K562 treated with DMSO at 1 percent for 48 hours (cell line): ENCODE results near the gene NLRX1. TPM values are rescaled to one million over a fixed set of nuclear protein-coding genes. Genes with fewer than 3 reads are reported as not detected.

Experiments
- total RNA-seq: library from RNA; unstranded; fragments of 300-600 nt; gene quantifications from 2 replicates; pipeline ENCODE4 v1.2.3, GENCODE V29; 2022; ENCODE audit warnings: low replicate concordance; ENCODE audit errors: extremely low read depth

The NLRX1 gene, protein sequence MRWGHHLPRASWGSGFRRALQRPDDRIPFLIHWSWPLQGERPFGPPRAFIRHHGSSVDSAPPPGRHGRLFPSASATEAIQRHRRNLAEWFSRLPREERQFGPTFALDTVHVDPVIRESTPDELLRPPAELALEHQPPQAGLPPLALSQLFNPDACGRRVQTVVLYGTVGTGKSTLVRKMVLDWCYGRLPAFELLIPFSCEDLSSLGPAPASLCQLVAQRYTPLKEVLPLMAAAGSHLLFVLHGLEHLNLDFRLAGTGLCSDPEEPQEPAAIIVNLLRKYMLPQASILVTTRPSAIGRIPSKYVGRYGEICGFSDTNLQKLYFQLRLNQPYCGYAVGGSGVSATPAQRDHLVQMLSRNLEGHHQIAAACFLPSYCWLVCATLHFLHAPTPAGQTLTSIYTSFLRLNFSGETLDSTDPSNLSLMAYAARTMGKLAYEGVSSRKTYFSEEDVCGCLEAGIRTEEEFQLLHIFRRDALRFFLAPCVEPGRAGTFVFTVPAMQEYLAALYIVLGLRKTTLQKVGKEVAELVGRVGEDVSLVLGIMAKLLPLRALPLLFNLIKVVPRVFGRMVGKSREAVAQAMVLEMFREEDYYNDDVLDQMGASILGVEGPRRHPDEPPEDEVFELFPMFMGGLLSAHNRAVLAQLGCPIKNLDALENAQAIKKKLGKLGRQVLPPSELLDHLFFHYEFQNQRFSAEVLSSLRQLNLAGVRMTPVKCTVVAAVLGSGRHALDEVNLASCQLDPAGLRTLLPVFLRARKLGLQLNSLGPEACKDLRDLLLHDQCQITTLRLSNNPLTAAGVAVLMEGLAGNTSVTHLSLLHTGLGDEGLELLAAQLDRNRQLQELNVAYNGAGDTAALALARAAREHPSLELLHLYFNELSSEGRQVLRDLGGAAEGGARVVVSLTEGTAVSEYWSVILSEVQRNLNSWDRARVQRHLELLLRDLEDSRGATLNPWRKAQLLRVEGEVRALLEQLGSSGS
- not detected in 2 replicates for total RNA-seq

DNA sequence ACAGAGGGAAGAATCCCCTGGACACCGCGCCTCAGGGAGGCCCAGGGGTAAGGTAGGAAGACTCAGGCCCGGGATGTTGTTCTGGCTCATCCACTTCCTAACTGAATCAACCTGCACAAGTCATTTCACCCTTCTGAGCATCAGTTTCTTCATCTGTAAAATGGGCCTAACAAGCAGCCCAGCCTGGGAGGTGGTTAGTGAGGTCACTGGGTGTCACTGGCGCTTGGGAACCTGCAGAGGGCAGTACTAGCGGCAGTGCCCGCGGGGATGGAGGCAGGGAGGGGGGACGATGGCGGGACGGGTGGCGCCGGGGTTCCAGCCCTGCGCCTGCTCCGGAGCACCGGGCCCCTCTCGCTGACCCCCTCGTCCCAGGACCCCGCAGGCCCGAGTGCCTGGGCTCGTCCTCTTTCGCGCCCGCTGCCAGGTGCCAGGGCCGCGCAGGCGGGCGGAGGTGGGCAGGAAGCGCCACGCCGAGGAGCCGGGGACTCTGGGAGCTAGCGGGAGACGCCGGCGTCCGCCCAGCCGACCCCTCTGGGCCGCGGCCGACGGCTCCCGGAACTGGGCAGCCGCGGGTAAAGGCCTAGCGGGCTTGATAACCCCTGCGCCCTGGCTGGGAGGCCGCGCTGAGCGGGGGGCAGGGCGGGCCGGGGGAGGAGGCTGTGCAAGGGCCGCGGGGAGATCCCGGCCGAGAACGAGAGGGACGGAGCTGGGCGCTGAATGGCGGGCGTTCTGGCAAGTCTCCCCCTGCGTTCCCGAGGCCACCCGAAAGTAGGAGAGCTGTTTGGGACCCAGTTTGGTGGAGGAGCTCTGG lies at the start of gene NLRX1:
NLRX1 (plus strand) TSS at position 255 of the 811 bp plus-strand sequence. CDS start 2,679 bp downstream, outside the sequence.

DNA sequence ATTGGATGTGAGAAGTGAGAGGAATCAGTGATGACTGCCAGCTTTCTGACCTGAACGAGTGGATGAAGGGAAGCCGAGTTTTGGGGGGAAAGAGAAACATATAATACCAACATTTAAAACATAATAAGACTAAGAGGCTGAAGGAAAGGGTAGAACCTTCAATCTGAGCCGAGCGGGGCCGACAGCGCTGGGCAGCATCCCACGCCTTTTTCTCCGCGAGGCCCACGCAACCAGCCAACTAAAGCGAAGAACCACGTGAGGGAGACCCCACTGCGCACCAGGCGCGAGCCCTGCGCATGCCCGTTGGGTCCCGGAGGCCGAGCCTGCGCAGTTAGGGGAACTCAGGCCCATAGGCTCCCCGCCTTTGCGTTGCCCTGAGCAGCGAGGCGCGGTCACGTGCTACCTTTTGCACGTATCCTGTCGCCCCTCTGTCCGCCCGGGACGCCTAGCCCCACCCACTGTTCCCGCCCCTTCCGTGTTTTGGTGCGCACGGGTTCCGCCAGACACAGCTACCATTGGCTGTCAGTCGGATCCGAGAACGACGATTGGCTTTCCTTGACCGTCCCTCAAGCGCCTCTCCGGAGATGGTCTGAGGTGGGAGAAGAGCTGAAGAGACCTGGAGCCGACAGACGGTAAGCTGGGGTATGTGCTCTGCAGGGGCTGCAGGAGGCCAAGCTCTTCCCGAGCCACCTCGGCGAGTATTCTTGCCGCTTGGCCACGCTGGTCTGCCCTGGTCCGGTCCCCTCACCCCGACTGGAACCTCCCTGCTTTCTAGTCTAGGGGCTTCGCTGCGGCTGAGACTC lies 47.3 kb upstream of the NLRX1 start, which contains the start of gene HINFP:
HINFP (plus strand) TSS at position 573 of the 803 bp plus-strand sequence. CDS start 5,365 bp downstream, outside the sequence.

DNA sequence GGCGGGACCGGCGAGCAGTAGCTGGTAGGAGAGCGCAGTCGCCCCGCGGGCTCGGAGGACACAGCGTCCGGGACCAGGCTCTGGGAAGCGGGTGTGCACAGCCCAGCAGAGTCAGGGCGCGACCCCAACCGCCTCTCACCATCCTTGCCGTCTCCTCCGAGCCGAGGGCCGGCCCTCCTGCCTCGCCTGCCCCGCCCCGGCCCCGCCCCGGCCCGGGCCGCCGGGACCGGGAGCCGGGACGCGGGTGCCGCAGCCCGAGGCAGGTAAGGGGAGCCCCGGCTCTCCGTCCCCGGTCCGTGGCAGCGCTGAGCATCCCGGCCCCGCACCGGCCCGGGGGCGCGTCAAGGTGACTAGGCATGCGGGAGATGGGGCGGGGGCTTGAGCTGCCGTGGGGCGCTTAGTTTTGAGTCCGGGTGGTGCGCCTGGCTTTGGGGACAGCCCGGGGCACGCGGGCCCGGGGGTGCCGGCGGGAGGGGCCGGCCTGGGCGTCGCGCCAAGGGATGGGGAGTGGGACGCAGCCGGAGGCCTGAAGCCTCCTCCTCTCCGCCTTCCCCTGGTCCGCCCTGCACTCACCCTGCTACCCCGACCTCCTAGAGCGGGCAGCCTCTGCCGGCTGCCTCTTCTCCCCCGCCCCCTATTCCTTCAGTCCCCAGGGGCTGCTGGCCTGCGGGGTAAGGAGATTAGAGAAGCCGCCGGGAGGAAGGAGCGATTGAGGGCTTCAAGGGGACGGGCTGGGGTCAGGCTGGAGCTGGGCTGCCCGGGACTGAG lies 19.3 kb upstream of the NLRX1 start, which contains the start of gene ABCG4:
ABCG4 (plus strand) TSS at position 35 of the 768 bp plus-strand sequence. CDS start 914 bp downstream, outside the sequence.

DNA sequence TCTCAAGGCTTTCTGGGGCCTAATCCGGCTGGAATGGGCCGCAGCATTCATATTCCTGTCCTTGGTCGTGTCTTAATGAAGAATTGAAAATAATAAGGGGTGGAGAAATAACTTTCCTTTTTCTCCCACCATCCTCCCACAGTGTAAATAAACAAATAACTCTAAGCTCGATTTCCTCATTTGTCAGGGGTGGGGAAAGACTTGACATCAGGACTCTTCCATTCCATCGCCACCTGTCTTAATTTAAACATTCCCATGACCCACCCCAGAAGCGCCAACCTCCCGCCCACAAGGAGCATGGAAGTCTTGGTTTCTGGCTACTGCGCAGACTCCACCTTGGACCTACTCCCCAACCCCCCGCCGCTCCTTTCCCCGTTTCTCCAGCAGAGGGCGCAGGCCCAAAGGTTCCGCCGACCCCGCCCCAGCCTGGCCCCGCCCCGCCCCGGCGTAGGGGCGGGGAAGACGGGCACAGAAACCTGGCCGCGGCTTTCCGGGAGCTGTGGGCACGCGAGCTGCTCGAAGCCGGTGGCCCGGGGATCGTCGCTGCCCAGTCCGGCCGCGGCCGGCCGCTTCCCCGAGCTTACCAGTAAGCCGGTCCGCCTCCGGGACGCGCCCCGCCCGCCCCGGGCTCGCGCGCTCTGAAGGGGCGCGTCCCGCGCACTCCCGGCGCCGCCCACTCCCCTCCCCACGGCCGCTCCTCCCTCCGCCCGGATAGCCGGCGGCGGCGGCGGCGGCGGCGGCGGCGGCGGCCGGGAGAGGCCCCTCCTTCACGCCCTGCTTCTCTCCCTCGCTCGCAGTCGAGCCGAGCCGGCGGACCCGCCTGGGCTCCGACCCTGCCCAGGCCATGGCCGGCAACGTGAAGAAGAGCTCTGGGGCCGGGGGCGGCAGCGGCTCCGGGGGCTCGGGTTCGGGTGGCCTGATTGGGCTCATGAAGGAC lies 37.3 kb downstream of the NLRX1 start, which contains the start of gene CBL:
CBL (plus strand) TSS at position 766 of the 937 bp plus-strand sequence; CDS start at position 845, 79 bp downstream.

Other genes with a start within 250 kb of the NLRX1 start
- gene BCL9L, start 242.8 kb upstream of the NLRX1 start, total RNA-seq: not detected in 2 replicates
- not detected in 2 replicates for gene UPK2, start 212.4 kb upstream of the NLRX1 start, total RNA-seq
- gene FOXR1, start 197.0 kb upstream of the NLRX1 start, total RNA-seq: not detected in 2 replicates
- not detected in 2 replicates for gene CENATAC, start 170.6 kb upstream of the NLRX1 start, total RNA-seq
- 1,144 TPM in 1 of 2 replicates, not detected in the other for gene RPS25, start 150.4 kb upstream of the NLRX1 start, total RNA-seq
- gene TRAPPC4, start 150.0 kb upstream of the NLRX1 start, total RNA-seq: not detected in 2 replicates
- not detected in 2 replicates for gene SLC37A4, start 137.8 kb upstream of the NLRX1 start, total RNA-seq
- not detected in 2 replicates for gene HYOU1, start 111.5 kb upstream of the NLRX1 start, total RNA-seq
- not detected in 2 replicates for gene VPS11, start 100.9 kb upstream of the NLRX1 start, total RNA-seq
- gene HMBS, start 83.8 kb upstream of the NLRX1 start, total RNA-seq: not detected in 2 replicates
- not detected in 2 replicates for gene DPAGT1, start 66.9 kb upstream of the NLRX1 start, total RNA-seq
- not detected in 2 replicates for gene C2CD2L, start 61.4 kb upstream of the NLRX1 start, total RNA-seq
- not detected in 2 replicates for gene HINFP, start 47.1 kb upstream of the NLRX1 start, total RNA-seq
- not detected in 2 replicates for gene ABCG4, start 19.7 kb upstream of the NLRX1 start, total RNA-seq
- gene NHERF4, start 16.8 kb downstream of the NLRX1 start, total RNA-seq: not detected in 2 replicates
- not detected in 2 replicates for gene CBL, start 37.6 kb downstream of the NLRX1 start, total RNA-seq
- not detected in 2 replicates for gene MCAM, start 148.4 kb downstream of the NLRX1 start, total RNA-seq
- not detected in 2 replicates for gene RNF26, start 165.8 kb downstream of the NLRX1 start, total RNA-seq
- not detected in 2 replicates for gene C1QTNF5, start 172.2 kb downstream of the NLRX1 start, total RNA-seq
- not detected in 2 replicates for gene MFRP, start 178.0 kb downstream of the NLRX1 start, total RNA-seq
- gene USP2, start 213.0 kb downstream of the NLRX1 start, total RNA-seq: not detected in 2 replicates